A549 (cell line): Measurements from ENCODE around the gene SHTN1.

ENCODE experiments used
- CEBPB ChIP-seq, 2 experiments: fragments of >200 bp in 1 of 2; sonication (Bioruptor Twin) in 1 of 2; formaldehyde crosslinking in 1 of 2; IDR thresholded peaks; 2 replicates each; pipeline ENCODE4 v1.6.1; 2012 to 2016
- MAX ChIP-seq: IDR thresholded peaks from 2 replicates; pipeline ENCODE4 v1.6.1; 2012
- RCOR1 ChIP-seq: fragments of 150-350 bp; IDR thresholded peaks from 2 replicates; pipeline ENCODE4 v1.6.1; 2014; ENCODE audit warnings: antibody characterized with exemption, low read length, low read depth
- RFX5 ChIP-seq: fragments of 450-650 bp; IDR thresholded peaks from 2 replicates; pipeline ENCODE4 v1.7.1; 2014; ENCODE audit warnings: antibody characterized with exemption, mild to moderate bottlenecking, moderate library complexity
- ZFP36 ChIP-seq: fragments of 450-650 bp; IDR thresholded peaks from 2 replicates; pipeline ENCODE4 v1.6.1; 2014; ENCODE audit warnings: borderline replicate concordance; ENCODE audit not compliant: partially characterized antibody
- TF ChIP-seq, protein P1 (sequence below): fragments of >200 bp; sonication (Bioruptor Twin); formaldehyde crosslinking; IDR thresholded peaks from 3 replicates; pipeline ENCODE4 v1.5.1; 2016
- TF ChIP-seq, protein P2 (sequence below): fragments of >200 bp; sonication (Bioruptor Twin); formaldehyde crosslinking; IDR thresholded peaks from 3 replicates; pipeline ENCODE4 v1.6.1; 2016

DNA sequence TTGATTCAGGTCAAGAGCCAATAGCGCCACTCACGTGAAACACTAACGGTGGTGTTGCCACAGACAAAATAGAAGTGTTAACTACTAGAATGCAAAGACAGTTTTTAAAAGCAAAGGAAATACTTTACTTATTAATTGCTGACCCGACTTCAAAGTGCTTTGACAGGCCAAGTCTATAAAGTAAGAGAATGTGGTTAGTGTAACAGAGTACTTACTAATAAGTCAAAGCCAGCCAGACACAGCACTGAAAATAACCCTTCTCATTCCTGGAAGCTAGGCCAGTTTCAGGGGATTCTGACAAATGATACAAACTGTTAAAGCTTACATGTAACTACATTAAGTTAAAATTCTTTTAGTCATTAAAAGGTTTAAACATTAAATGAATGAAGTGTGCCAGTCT lies 105.4 kb downstream of the SHTN1 start:
- TF ChIP-seq CEBPB (IDR thresholded peaks at IDR 0.05) = no peak
- no peak for TF ChIP-seq MAX
- no peak for TF ChIP-seq ZFP36
- TF ChIP-seq, protein P1, sequence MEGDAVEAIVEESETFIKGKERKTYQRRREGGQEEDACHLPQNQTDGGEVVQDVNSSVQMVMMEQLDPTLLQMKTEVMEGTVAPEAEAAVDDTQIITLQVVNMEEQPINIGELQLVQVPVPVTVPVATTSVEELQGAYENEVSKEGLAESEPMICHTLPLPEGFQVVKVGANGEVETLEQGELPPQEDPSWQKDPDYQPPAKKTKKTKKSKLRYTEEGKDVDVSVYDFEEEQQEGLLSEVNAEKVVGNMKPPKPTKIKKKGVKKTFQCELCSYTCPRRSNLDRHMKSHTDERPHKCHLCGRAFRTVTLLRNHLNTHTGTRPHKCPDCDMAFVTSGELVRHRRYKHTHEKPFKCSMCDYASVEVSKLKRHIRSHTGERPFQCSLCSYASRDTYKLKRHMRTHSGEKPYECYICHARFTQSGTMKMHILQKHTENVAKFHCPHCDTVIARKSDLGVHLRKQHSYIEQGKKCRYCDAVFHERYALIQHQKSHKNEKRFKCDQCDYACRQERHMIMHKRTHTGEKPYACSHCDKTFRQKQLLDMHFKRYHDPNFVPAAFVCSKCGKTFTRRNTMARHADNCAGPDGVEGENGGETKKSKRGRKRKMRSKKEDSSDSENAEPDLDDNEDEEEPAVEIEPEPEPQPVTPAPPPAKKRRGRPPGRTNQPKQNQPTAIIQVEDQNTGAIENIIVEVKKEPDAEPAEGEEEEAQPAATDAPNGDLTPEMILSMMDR = no peak
- TF ChIP-seq, protein P2, sequence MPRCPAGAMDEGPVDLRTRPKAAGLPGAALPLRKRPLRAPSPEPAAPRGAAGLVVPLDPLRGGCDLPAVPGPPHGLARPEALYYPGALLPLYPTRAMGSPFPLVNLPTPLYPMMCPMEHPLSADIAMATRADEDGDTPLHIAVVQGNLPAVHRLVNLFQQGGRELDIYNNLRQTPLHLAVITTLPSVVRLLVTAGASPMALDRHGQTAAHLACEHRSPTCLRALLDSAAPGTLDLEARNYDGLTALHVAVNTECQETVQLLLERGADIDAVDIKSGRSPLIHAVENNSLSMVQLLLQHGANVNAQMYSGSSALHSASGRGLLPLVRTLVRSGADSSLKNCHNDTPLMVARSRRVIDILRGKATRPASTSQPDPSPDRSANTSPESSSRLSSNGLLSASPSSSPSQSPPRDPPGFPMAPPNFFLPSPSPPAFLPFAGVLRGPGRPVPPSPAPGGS = no peak
- no peak for TF ChIP-seq RFX5
- no peak for TF ChIP-seq RCOR1
